Pons (tissue), 1 donor: ENCODE data around the gene RABGAP1L.
"Not testable (repeated sequence)": the region's sequence is repeated elsewhere in the genome, so short reads cannot be mapped to it uniquely, and the experiment has no call there.

Source experiments
- DNase-seq: peaks from one replicate; pipeline ENCODE4 v3.0.0-alpha.2; 2016; ENCODE audit warnings: low spot score

Gene RABGAP1L

GRCh38 chr1:174159252-174160108 lies at the start of gene RABGAP1L:
TSS of gene RABGAP1L (plus strand) at chr1:174159520.
- DNase-seq: peak; percentile 95

GRCh38 chr1:174110053-174110452 lies 49.3 kb upstream of the RABGAP1L start:
- DNase-seq: no peak

GRCh38 chr1:174112489-174113162 lies 46.7 kb upstream of the RABGAP1L start:
- no peak for DNase-seq

- DNase-seq: no peak
These were observed 45.2 kb upstream of the RABGAP1L start for GRCh38 chr1:174114106-174114505.

GRCh38 chr1:174114788-174115448 lies 44.4 kb upstream of the RABGAP1L start:
- peak; percentile 66 for DNase-seq

- DNase-seq: no peak
These were observed 43.3 kb upstream of the RABGAP1L start for GRCh38 chr1:174116042-174116441.

GRCh38 chr1:174118751-174119150 lies 40.6 kb upstream of the RABGAP1L start:
- peak; percentile 40 for DNase-seq

- not testable (repeated sequence) for DNase-seq
These were observed 37.0 kb upstream of the RABGAP1L start for GRCh38 chr1:174122318-174122717.

- DNase-seq: no peak
These were observed 35.5 kb upstream of the RABGAP1L start for GRCh38 chr1:174123843-174124242.

GRCh38 chr1:174127176-174127575 lies 32.1 kb upstream of the RABGAP1L start:
- not testable (repeated sequence) for DNase-seq

- no peak for DNase-seq
These were observed 28.2 kb upstream of the RABGAP1L start for GRCh38 chr1:174131032-174131638.

GRCh38 chr1:174134003-174134659 lies 25.2 kb upstream of the RABGAP1L start:
- no peak for DNase-seq

GRCh38 chr1:174135211-174135610 lies 24.1 kb upstream of the RABGAP1L start:
- no peak for DNase-seq

- no peak for DNase-seq
These were observed 22.6 kb upstream of the RABGAP1L start for GRCh38 chr1:174136714-174137113.

- no peak for DNase-seq
These were observed 16.5 kb upstream of the RABGAP1L start for GRCh38 chr1:174142836-174143235.

- DNase-seq: not testable (repeated sequence)
These were observed 15.5 kb upstream of the RABGAP1L start for GRCh38 chr1:174143727-174144396.

GRCh38 chr1:174144397-174144783 lies 14.9 kb upstream of the RABGAP1L start:
- not testable (repeated sequence) for DNase-seq

GRCh38 chr1:174149216-174149615 lies 10.1 kb upstream of the RABGAP1L start:
- DNase-seq: no peak

GRCh38 chr1:174150499-174150898 lies 8.8 kb upstream of the RABGAP1L start:
- DNase-seq: no peak

GRCh38 chr1:174152427-174152826 lies 6.9 kb upstream of the RABGAP1L start:
- DNase-seq: no peak
